ENCODE data around the gene GRID1.

DNA sequence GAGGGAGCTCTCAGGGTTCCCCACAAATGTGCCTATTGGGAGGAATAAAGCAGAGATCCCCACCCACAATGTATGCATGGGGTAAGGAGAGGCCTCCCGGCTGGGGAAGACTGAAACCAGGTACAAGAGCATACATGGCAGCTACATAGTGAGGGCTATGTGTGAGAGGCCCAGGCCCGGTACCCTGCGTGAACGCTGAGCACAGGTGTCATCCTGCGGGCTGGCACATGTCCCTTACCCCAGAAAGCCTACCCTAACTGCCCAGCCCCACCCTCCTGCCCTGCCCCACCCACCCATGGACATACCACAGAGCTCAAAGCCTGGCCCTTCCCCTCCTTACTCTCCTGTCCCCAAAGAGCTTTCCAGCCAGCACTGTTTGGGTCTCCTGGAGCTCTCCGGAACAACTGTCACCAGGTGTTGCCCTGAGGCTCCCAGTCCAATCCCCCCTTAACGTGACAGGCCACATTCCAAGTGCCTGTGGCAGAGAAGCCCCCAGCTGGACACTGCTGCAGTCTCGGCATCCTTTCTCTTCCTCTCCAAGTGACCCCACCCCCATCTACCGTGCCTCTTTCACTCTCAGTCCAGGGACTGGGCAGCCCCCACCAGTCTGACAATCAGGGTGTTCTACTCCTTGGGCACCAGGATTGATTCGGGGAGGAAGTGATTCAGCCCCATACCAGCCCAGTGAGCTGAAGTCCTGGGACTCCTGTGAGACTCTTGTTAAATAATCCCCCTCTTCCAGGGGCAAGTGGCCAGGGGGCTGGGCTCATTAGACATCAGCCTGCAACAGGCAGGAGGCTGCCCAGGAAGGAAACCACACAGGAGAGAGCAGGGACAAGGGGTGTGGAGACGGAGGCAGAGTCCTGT, 19.6 kb downstream of the GRID1 start:
- TF ChIP-seq, protein P1, sequence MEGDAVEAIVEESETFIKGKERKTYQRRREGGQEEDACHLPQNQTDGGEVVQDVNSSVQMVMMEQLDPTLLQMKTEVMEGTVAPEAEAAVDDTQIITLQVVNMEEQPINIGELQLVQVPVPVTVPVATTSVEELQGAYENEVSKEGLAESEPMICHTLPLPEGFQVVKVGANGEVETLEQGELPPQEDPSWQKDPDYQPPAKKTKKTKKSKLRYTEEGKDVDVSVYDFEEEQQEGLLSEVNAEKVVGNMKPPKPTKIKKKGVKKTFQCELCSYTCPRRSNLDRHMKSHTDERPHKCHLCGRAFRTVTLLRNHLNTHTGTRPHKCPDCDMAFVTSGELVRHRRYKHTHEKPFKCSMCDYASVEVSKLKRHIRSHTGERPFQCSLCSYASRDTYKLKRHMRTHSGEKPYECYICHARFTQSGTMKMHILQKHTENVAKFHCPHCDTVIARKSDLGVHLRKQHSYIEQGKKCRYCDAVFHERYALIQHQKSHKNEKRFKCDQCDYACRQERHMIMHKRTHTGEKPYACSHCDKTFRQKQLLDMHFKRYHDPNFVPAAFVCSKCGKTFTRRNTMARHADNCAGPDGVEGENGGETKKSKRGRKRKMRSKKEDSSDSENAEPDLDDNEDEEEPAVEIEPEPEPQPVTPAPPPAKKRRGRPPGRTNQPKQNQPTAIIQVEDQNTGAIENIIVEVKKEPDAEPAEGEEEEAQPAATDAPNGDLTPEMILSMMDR (IDR thresholded peaks at IDR 0.05 in 2 of 3, conservative IDR thresholded peaks at IDR 0.05 in 1 of 3; ENCODE audit: control insufficient read depth in 2 of 3, extremely low read depth in 1 of 3, insufficient read depth in 1 of 3, low read depth in 3 of 3, low read length in 3 of 3) = no peak
- TF ChIP-seq RCOR1 (conservative IDR thresholded peaks at IDR 0.05; ENCODE audit: low read depth, low read length) (no peak), NBN (IDR thresholded peaks at IDR 0.05) (no peak)
